GM12874 (cell line): Measurements from ENCODE around the gene ALKBH5.

Source experiments
- CTCF ChIP-seq: IDR thresholded peaks from 2 replicates; pipeline ENCODE4 v1.5.1; 2011; ENCODE audit warnings: low read depth, mild to moderate bottlenecking, control low read depth, low read length, moderate library complexity; ENCODE audit not compliant: insufficient read depth

The ALKBH5 gene

GRCh38 chr17:18231164-18231563 lies 47.5 kb downstream of the ALKBH5 start:
- TF ChIP-seq CTCF, result no peak

- TF ChIP-seq CTCF, result no peak
Measured at GRCh38 chr17:18233803-18234518, 50.3 kb downstream of the ALKBH5 start.

- TF ChIP-seq CTCF, result no peak
Measured at GRCh38 chr17:18234853-18235380, 51.3 kb downstream of the ALKBH5 start.

- TF ChIP-seq CTCF, result no peak
Measured at GRCh38 chr17:18235743-18236256, 52.2 kb downstream of the ALKBH5 start.

GRCh38 chr17:18236494-18236893 lies 52.9 kb downstream of the ALKBH5 start:
- TF ChIP-seq CTCF, result no peak

GRCh38 chr17:18237461-18237860 lies 53.8 kb downstream of the ALKBH5 start:
- no peak for TF ChIP-seq CTCF

GRCh38 chr17:18238299-18238698 lies 54.7 kb downstream of the ALKBH5 start:
- no peak for TF ChIP-seq CTCF
